H9 (cell line): Measurements from ENCODE around the gene CASK. TPM values are rescaled to one million over a fixed set of nuclear protein-coding genes. Genes with fewer than 3 reads are reported as not detected.

Experiments
- DNase-seq: peaks from one replicate; pipeline ENCODE4 v3.0.0-alpha.2; 2017
- H2AFZ ChIP-seq: one replicate; pipeline ENCODE4 v1.6.1; 2013; ENCODE audit warnings: mild to moderate bottlenecking, low read length, control low read depth, moderate library complexity
- H2AK5ac ChIP-seq: 2 replicates; pipeline ENCODE4 v1.6.1; 2013; ENCODE audit warnings: low read length, control low read depth, mixed read lengths; ENCODE audit not compliant: insufficient read length
- H2BK120ac ChIP-seq: one replicate; pipeline ENCODE4 v1.6.1; 2013; ENCODE audit warnings: low read depth, mild to moderate bottlenecking, low read length, control low read depth, inconsistent platforms; ENCODE audit not compliant: poor library complexity, severe bottlenecking
- H2BK12ac ChIP-seq: 2 replicates; pipeline ENCODE4 v1.6.1; 2013; ENCODE audit warnings: low read length, control low read depth, mixed read lengths, low read depth; ENCODE audit not compliant: insufficient read length
- H2BK15ac ChIP-seq: 2 replicates; pipeline ENCODE4 v1.6.1; 2013; ENCODE audit warnings: low read depth, low read length, control low read depth
- H2BK20ac ChIP-seq: one replicate; pipeline ENCODE4 v1.6.1; 2013; ENCODE audit warnings: low read depth, mild to moderate bottlenecking, low read length, control low read depth, inconsistent platforms; ENCODE audit not compliant: poor library complexity, severe bottlenecking
- H2BK5ac ChIP-seq: 2 replicates; pipeline ENCODE4 v1.6.1; 2013; ENCODE audit warnings: low read length, control low read depth, mixed read lengths; ENCODE audit not compliant: insufficient read length
- H3K14ac ChIP-seq: 2 replicates; pipeline ENCODE4 v1.6.1; 2013; ENCODE audit warnings: low read length, control low read depth; ENCODE audit not compliant: insufficient read depth
- H3K18ac ChIP-seq: 2 replicates; pipeline ENCODE4 v1.6.1; 2013; ENCODE audit warnings: low read depth, mild to moderate bottlenecking, mixed read lengths, low read length, control low read depth; ENCODE audit not compliant: insufficient read length
- H3K23ac ChIP-seq: 2 replicates; pipeline ENCODE4 v1.6.1; 2013; ENCODE audit warnings: low read length, control low read depth, mixed read lengths, low read depth; ENCODE audit not compliant: insufficient read length
- H3K23me2 ChIP-seq: 2 replicates; pipeline ENCODE4 v1.6.1; 2013; ENCODE audit warnings: low read depth, mild to moderate bottlenecking, mixed read lengths, low read length, control low read depth; ENCODE audit not compliant: insufficient read length, poor library complexity, severe bottlenecking
- H3K27ac ChIP-seq: 2 replicates; pipeline ENCODE4 v1.5.1; 2013; ENCODE audit warnings: low read length, control low read depth, mixed read lengths, low read depth; ENCODE audit not compliant: insufficient read length
- H3K27me3 ChIP-seq: 2 replicates; pipeline ENCODE4 v1.6.1; 2013; ENCODE audit warnings: low read length, control low read depth, inconsistent platforms; ENCODE audit not compliant: insufficient read depth
- H3K4ac ChIP-seq: 2 replicates; pipeline ENCODE4 v1.6.1; 2013; ENCODE audit warnings: low read depth, mild to moderate bottlenecking, control low read depth, inconsistent platforms, low read length, moderate library complexity
- H3K4me1 ChIP-seq: 2 replicates; pipeline ENCODE4 v1.6.1; 2013; ENCODE audit warnings: low read length, control low read depth, inconsistent platforms; ENCODE audit not compliant: insufficient read depth
- H3K4me2 ChIP-seq: 2 replicates; pipeline ENCODE4 v1.6.1; 2013; ENCODE audit warnings: low read length, control low read depth, mixed read lengths; ENCODE audit not compliant: insufficient read length, insufficient read depth
- H3K56ac ChIP-seq: 2 replicates; pipeline ENCODE4 v1.6.1; 2013; ENCODE audit warnings: low read depth, mild to moderate bottlenecking, mixed read lengths, low read length, control low read depth; ENCODE audit not compliant: insufficient read length
- H3K79me1 ChIP-seq: 2 replicates; pipeline ENCODE4 v1.6.1; 2013; ENCODE audit warnings: low read depth, mild to moderate bottlenecking, moderate library complexity, low read length, control low read depth, inconsistent platforms; ENCODE audit not compliant: insufficient read depth, poor library complexity, severe bottlenecking
- H3K79me2 ChIP-seq: 2 replicates; pipeline ENCODE4 v1.6.1; 2013; ENCODE audit warnings: low read length, control low read depth, inconsistent platforms; ENCODE audit not compliant: insufficient read depth
- H3K9ac ChIP-seq: 2 replicates; pipeline ENCODE4 v1.6.1; 2013; ENCODE audit warnings: low read length, control low read depth, mixed read lengths; ENCODE audit not compliant: insufficient read length; ENCODE audit errors: extremely low read depth
- H3K9me3 ChIP-seq: one replicate; pipeline ENCODE4 v1.6.1; 2013; ENCODE audit warnings: low read depth, low read length, inconsistent platforms; ENCODE audit not compliant: control insufficient read depth
- H3T11ph ChIP-seq: one replicate; pipeline ENCODE4 v1.6.1; 2013; ENCODE audit warnings: mild to moderate bottlenecking, low read length, control low read depth, inconsistent platforms
- H4K20me1 ChIP-seq: one replicate; pipeline ENCODE4 v1.6.1; 2013; ENCODE audit not compliant: control insufficient read depth, insufficient read length, insufficient read depth
- H4K5ac ChIP-seq: 2 replicates; pipeline ENCODE4 v1.6.1; 2013; ENCODE audit warnings: low read depth, mild to moderate bottlenecking, mixed read lengths, low read length, control low read depth; ENCODE audit not compliant: insufficient read length
- H4K8ac ChIP-seq: replicated peaks from 2 replicates; pipeline ENCODE4 v1.6.1; 2013; ENCODE audit warnings: low read length, control low read depth, mixed read lengths, low read depth; ENCODE audit not compliant: insufficient read length
- H4K91ac ChIP-seq: 2 replicates; pipeline ENCODE4 v1.6.1; 2013; ENCODE audit warnings: low read depth, mild to moderate bottlenecking, moderate library complexity, mixed read lengths, low read length, control low read depth; ENCODE audit not compliant: insufficient read length
- H3K27ac Mint-ChIP-seq, 3 experiments: 2 replicates in 2 of 3; 3 replicates in 1 of 3; pipeline ENCODE4 v1.8.0; 2020 to 2021; ENCODE audit warnings: mixed read lengths in 3 of 3, mild to moderate bottlenecking in 1 of 3, moderate library complexity in 1 of 3
- H3K27me3 Mint-ChIP-seq: 2 replicates; pipeline ENCODE4 v1.8.0; 2021; ENCODE audit warnings: low read depth, mild to moderate bottlenecking, moderate library complexity, mixed read lengths
- H3K36me3 Mint-ChIP-seq, 3 experiments: 2 replicates in 2 of 3; 3 replicates in 1 of 3; pipeline ENCODE4 v1.8.0; 2020 to 2021; ENCODE audit warnings: low read depth in 3 of 3, mixed read lengths in 3 of 3; ENCODE audit not compliant: insufficient read depth in 1 of 3
- H3K4me1 Mint-ChIP-seq, 2 experiments: 2 replicates each; pipeline ENCODE4 v1.8.0; 2020; ENCODE audit warnings: mixed read lengths in 2 of 2
- H3K4me3 Mint-ChIP-seq, 2 experiments: 2 replicates in 1 of 2; 3 replicates in 1 of 2; pipeline ENCODE4 v1.8.0; 2020 to 2021; ENCODE audit warnings: mild to moderate bottlenecking in 2 of 2, mixed read lengths in 2 of 2, moderate library complexity in 1 of 2
- H3K9me3 Mint-ChIP-seq, 2 experiments: 2 replicates in 1 of 2; 3 replicates in 1 of 2; pipeline ENCODE4 v1.8.0; 2020; ENCODE audit warnings: mild to moderate bottlenecking in 2 of 2, mixed read lengths in 2 of 2, moderate library complexity in 1 of 2
- CTCF ChIP-seq: fragments of 200-600 bp; sonication (generic); conservative IDR thresholded peaks from 3 replicates; pipeline ENCODE4 v1.8.0; 2021; ENCODE audit warnings: antibody characterized with exemption, mild to moderate bottlenecking
- WGBS: extraction: QIAGEN DNeasy Blood & Tissue Kit; methylation state at CpG from one replicate; pipeline ENCODE4 v1.1.7; 2013; ENCODE audit warnings: missing lambda C conversion rate, low lambda C conversion rate, mixed read lengths; ENCODE audit not compliant: insufficient read length; ENCODE audit errors: extremely low coverage; 5-methylcytosine and 5-hydroxymethylcytosine counted together
- total RNA-seq: library from RNA; stranded (reverse); gene quantifications from 2 replicates; pipeline ENCODE4 v1.2.1, GENCODE V29; 2021

CASK gene
- total RNA-seq, 1 experiment from 2014 or later = 44.1 TPM

GRCh38 chrX:41519468-41519867, 403.9 kb downstream of the CASK start:
- no peak for TF ChIP-seq CTCF
- no peak overlapping the region for H2BK120ac ChIP-seq
- no peak overlapping the region for H3K27ac Mint-ChIP-seq
- no peak overlapping the region for H2BK5ac ChIP-seq
- H4K91ac ChIP-seq = no peak overlapping the region
- no peak overlapping the region for H3K23ac ChIP-seq
- H3K36me3 Mint-ChIP-seq = peaks cover 8 to 19% (median 10%) of the 10 kb centered on the region in 3 experiments; a peak in 6 of 7 replicates
- no peak overlapping the region for H2BK12ac ChIP-seq
- no peaks in the 10 kb centered on the region for H3K79me2 ChIP-seq
- H3K27me3 ChIP-seq = no peaks in the 10 kb centered on the region
- no peak overlapping the region for H2BK20ac ChIP-seq
- H3K9ac ChIP-seq = no peak overlapping the region
- no peak overlapping the region for H3K4me2 ChIP-seq
- H3K27me3 Mint-ChIP-seq = no peaks in the 10 kb centered on the region
- H3K4me1 ChIP-seq = peaks cover 3% of the 10 kb centered on the region; the same call in 1 of the 2 replicates
- no peak overlapping the region for H3T11ph ChIP-seq
- peaks cover 39 to 51% of the 10 kb centered on the region in 2 experiments for H3K9me3 Mint-ChIP-seq
- peaks cover 26 to 46% of the 10 kb centered on the region in 2 experiments for H3K4me1 Mint-ChIP-seq
- no peak for DNase-seq
- H4K8ac ChIP-seq = no peak overlapping the region
- no peak overlapping the region for H3K4ac ChIP-seq
- no peak overlapping the region for H3K56ac ChIP-seq
- H2BK15ac ChIP-seq = no peak overlapping the region
- no peak overlapping the region for H3K18ac ChIP-seq
- no peak overlapping the region for H4K5ac ChIP-seq
- no peak overlapping the region for H2AFZ ChIP-seq
- H2AK5ac ChIP-seq = no peak overlapping the region
- no peaks in the 10 kb centered on the region for H3K23me2 ChIP-seq
- no peaks in the 10 kb centered on the region for H4K20me1 ChIP-seq
- no peaks in the 10 kb centered on the region for H3K9me3 ChIP-seq
- no CpG with 5 or more reads among the region's 5 CpGs for WGBS
- no peak overlapping the region for H3K4me3 Mint-ChIP-seq
- H3K14ac ChIP-seq = no peak overlapping the region
- H3K27ac ChIP-seq = no peak overlapping the region
- no peaks in the 10 kb centered on the region for H3K79me1 ChIP-seq
